Putamen (tissue), 1 donor: ENCODE data around the gene WDR89.
"Not testable (repeated sequence)": the region's sequence is repeated elsewhere in the genome, so short reads cannot be mapped to it uniquely, and the experiment has no call there.

Experiments
- DNase-seq: peaks from one replicate; pipeline ENCODE4 v3.0.0-alpha.2; 2016; ENCODE audit warnings: low spot score

WDR89 gene

DNA sequence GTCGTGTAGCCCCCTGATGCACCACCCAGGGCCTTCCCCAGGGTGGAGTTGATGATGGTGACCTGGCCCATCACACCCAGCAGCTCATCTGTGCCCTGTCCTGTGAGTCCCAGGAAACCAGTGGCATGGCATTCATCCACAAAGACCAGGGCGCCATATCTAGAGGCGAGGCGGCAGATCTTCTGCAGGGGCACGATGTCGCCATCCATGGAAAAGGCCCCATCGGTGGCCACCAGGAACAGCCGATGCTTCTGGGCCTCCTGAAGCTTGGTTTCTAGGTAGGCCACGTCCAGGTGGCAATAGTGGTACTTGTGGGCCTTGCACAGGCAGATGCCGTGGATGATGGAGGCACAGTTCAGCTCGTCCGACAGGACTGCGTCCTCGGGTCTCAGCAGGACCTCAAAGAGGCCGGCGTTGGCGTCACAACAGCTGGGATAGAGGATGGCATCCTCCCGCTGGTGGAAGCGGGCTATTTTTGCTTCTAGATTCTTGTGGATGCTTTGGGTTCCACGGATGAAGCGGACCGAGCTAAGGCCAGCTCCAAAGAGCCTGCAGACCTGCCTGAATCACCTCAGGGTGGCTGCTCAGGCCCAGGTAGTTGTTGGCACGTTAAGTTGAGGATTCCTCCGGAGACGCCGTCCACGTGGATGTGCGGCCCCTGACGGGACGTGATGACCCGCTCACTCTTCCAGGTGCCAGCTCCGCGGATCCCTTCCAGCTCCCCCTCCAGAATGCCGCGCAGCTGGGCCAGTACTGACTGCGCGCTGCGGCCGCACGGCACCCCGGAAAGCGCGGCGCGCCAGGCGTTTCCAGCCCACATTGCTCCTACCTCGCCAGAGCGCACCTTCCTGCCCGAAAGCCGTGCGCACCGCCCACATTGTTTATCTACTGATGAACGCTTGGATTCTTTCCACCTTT is 47.0 kb downstream of the WDR89 start:
- DNase-seq, result no peak

DNA sequence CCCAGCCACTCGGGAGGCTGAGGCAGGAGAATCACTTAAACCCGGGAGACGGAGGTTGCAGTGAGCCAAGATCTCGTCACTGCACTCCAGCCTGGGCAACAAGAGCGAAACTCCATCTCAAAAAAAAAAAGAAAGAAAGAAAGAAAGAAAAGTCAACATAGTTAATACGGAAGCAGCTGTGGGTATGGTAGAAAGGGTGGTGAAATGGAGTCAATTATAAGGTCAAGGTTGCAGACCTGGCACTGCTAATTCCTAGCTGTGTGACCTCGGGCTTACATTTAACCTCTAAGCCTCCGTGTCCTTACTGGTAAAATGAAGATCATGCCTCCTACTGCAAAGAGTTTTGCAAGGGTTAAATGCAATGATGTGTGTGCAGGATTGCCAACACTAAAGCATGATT is 58.6 kb downstream of the WDR89 start:
- DNase-seq, result not testable (repeated sequence)

DNA sequence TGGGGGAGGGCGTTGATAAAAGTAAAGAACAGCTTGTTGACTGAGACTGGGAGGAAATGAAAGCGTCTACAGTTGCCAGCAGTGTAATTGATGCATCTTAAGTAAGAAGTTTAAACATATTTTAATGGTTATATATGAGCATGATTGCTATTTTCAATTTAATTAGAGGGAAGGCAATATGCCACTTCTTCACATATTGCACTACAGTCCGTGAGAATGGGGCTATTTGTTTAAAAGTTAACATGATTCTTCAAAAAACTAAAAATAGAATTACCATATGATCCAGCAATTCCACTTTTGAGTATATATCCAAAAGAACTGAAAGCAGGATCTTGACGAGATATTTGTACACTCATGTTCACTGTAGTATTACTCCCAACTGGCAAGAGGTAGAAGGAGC is 60.2 kb downstream of the WDR89 start:
- no peak for DNase-seq

DNA sequence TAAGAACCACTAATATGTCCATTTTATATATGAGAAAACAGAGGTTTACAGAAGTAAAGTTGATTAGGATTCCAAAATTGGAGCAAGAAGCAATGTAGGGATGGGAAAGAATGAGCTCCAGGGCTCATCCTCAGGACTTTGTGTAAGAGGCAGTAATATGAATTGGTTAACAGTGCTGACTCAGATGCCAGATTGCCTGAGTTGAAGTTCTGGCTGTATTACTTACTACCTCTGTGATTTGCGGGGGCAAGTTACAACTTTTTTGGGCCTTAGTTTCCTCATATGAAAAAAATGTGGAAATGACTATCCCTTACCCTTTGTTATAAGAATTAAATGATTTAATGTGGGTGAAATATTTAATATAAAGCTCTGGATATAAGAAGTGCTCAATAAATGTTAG is 63.4 kb downstream of the WDR89 start:
- DNase-seq, result no peak

DNA sequence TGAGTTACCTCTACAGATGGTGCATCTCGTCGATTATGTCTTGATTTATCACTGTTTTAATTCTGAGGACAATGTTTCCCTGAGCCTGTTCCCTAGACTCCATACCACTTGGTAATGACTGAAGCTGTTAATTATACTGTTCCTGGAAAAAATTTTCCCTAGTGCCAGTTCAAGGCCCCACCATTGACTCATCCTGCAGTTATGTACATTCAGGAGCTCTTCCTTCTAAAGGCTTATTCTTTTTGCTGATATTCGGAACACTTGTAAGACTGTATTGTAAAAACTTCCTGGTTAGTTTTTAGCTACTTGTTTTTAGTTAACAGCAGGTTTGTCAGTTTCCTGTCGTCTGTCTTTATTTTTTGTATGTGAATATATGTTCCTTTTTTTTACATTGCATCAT is 68.1 kb downstream of the WDR89 start:
- no peak for DNase-seq

- no peak for DNase-seq
Measured at GRCh38 chr14:63565448-63565847, 76.2 kb downstream of the WDR89 start.

GRCh38 chr14:63564318-63564717 is 77.4 kb downstream of the WDR89 start:
- no peak for DNase-seq

- DNase-seq, result no peak
Measured at GRCh38 chr14:63563370-63564026, 78.2 kb downstream of the WDR89 start.

GRCh38 chr14:63562405-63562804 is 79.3 kb downstream of the WDR89 start:
- no peak for DNase-seq

- no peak for DNase-seq
Measured at GRCh38 chr14:63555572-63555971, 86.1 kb downstream of the WDR89 start.

DNA sequence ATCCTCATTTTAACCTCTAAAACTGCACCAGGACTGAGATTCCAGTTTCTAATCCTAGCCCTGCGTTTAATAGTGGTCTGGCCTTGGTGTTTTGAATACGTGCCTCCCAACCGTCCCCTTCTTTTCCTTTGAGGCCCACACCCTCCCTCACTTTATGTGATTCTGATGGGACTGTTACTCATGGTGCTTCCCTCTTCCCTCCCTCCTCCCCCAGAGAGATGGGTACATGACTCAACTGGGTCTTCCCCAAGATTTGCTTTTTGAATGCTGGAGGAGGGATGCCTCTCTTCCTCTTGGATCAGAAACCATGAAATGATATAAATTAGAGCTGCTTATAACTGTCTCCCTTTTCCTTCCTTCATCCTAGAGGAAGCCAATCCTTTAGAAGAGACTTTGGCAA is 90.3 kb downstream of the WDR89 start:
- no peak for DNase-seq

- DNase-seq, result no peak
Measured at GRCh38 chr14:63547798-63548335, 93.8 kb downstream of the WDR89 start.
